Right lobe of liver (tissue), 4 donors: ENCODE measurements around the gene CREB3L4.

Experiments used
- CTCF ChIP-seq, 4 donors: fragments of 200-600 bp in 3 of 4; fragments of 450-650 bp in 1 of 4; IDR thresholded peaks; one replicate each; pipeline versions ENCODE4 v1.5.1 to v1.8.0; 2016 to 2022; ENCODE audit warnings: antibody characterized with exemption in 4 of 4, mild to moderate bottlenecking in 2 of 4
- POLR2A ChIP-seq: fragments of 450-650 bp; IDR thresholded peaks from one replicate; pipeline ENCODE4 v1.6.1; 2017; ENCODE audit warnings: antibody characterized with exemption, mild to moderate bottlenecking
- donor health status: DM: no; HTN: no; CAD: no.
- donor health status: DM: no; HTN: no; CAD: no.
- donor health status: DM: no; HTN: yes; CAD: no.

- TF ChIP-seq CTCF (IDR thresholded peaks at IDR 0.05) (no peak), POLR2A (no peak)
These were observed 22.4 kb upstream of the CREB3L4 start for GRCh38 chr1:153945131-153945794.
